Transverse colon (tissue), 3 donors: ENCODE data around the gene RGS6.

Source experiments
- POLR2A ChIP-seq: fragments of 450-650 bp; IDR thresholded peaks from one replicate; pipeline ENCODE4 v1.6.1; 2016; ENCODE audit warnings: antibody characterized with exemption, mild to moderate bottlenecking, moderate library complexity
- TF ChIP-seq, protein P1 (sequence below), 5 experiments: fragments of 200-600 bp in 3 of 5; fragments of 450-650 bp in 2 of 5; sonication (generic) in 3 of 5; IDR thresholded peaks; 1 replicate in 2 of 5; 2 replicates in 3 of 5; pipeline ENCODE4 v1.5.1; 2016 to 2017; ENCODE audit warnings: antibody characterized with exemption in 5 of 5, inconsistent platforms in 3 of 5, mild to moderate bottlenecking in 2 of 5, moderate library complexity in 1 of 5

DNA sequence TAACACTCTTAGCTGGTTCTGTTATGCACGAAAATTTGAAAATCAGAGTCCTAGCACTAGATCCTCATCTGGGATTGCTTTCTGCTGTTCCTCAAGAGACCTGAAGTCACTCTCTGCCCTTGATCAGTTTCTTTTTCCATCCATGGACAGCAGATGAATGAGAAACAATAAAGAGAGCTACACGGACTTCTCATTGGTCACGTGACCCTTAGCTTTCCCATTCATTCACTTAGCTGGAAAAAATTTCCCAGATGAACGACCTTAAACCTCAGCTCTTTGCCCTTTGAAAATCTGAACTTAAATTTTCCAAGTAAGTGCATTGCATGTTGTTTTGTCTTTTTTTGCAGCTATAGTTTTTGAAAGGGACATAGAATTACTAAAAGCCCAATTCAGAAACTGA lies 27.2 kb upstream of the RGS6 start:
- TF ChIP-seq, protein P1, sequence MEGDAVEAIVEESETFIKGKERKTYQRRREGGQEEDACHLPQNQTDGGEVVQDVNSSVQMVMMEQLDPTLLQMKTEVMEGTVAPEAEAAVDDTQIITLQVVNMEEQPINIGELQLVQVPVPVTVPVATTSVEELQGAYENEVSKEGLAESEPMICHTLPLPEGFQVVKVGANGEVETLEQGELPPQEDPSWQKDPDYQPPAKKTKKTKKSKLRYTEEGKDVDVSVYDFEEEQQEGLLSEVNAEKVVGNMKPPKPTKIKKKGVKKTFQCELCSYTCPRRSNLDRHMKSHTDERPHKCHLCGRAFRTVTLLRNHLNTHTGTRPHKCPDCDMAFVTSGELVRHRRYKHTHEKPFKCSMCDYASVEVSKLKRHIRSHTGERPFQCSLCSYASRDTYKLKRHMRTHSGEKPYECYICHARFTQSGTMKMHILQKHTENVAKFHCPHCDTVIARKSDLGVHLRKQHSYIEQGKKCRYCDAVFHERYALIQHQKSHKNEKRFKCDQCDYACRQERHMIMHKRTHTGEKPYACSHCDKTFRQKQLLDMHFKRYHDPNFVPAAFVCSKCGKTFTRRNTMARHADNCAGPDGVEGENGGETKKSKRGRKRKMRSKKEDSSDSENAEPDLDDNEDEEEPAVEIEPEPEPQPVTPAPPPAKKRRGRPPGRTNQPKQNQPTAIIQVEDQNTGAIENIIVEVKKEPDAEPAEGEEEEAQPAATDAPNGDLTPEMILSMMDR (IDR thresholded peaks at IDR 0.05): no peak
- TF ChIP-seq POLR2A: no peak
